DOHH2 (cell line): ENCODE results near the gene FAR2.

Experiments
- H3F3A ChIP-seq: fragments of 200-600 bp; sonication (generic), shearing (Covaris generic); 2 replicates; pipeline ENCODE4 v1.6.0; 2016; ENCODE audit warnings: antibody characterized with exemption, mild to moderate bottlenecking; ENCODE audit not compliant: control insufficient read depth, insufficient read depth
- H3K27ac ChIP-seq: fragments of 200-600 bp; sonication (generic); 2 replicates; pipeline ENCODE4 v1.5.1; 2014; ENCODE audit warnings: low read depth, mild to moderate bottlenecking, low read length, moderate library complexity
- H3K27me3 ChIP-seq: fragments of 200-600 bp; sonication (generic); 2 replicates; pipeline ENCODE4 v1.6.1; 2014; ENCODE audit warnings: mild to moderate bottlenecking, low read length, mixed read lengths; ENCODE audit not compliant: control insufficient read depth
- H3K36me3 ChIP-seq: fragments of 200-600 bp; sonication (generic); 2 replicates; pipeline ENCODE4 v1.6.1; 2014; ENCODE audit warnings: mild to moderate bottlenecking, low read length, moderate library complexity, mixed read lengths; ENCODE audit not compliant: control insufficient read depth
- H3K4me1 ChIP-seq: fragments of 200-600 bp; sonication (generic); 2 replicates; pipeline ENCODE4 v1.6.1; 2014; ENCODE audit warnings: mild to moderate bottlenecking, low read length, mixed read lengths; ENCODE audit not compliant: control insufficient read depth
- H3K4me2 ChIP-seq: fragments of 200-600 bp; sonication (generic); 2 replicates; pipeline ENCODE4 v1.6.0; 2014; ENCODE audit warnings: mild to moderate bottlenecking, low read length, moderate library complexity
- H3K4me3 ChIP-seq: fragments of 200-600 bp; sonication (generic); 2 replicates; pipeline ENCODE4 v1.5.1; 2014; ENCODE audit warnings: mild to moderate bottlenecking, low read length, mixed read lengths
- H3K79me2 ChIP-seq: fragments of 200-600 bp; sonication (generic); 2 replicates; pipeline ENCODE4 v1.6.1; 2014; ENCODE audit warnings: mild to moderate bottlenecking, low read length, mixed read lengths; ENCODE audit not compliant: control insufficient read depth
- H3K9me2 ChIP-seq: fragments of 200-600 bp; sonication (generic); replicated peaks from 2 replicates; pipeline ENCODE4 v1.6.1; 2014; ENCODE audit warnings: mild to moderate bottlenecking, low read length, mixed read lengths; ENCODE audit not compliant: control insufficient read depth
- H3K9me3 ChIP-seq: fragments of 200-600 bp; sonication (generic); 2 replicates; pipeline ENCODE4 v1.6.1; 2014; ENCODE audit warnings: antibody characterized with exemption, low read length, mixed read lengths; ENCODE audit not compliant: control insufficient read depth, insufficient read depth
- H4K20me1 ChIP-seq: fragments of 200-600 bp; sonication (generic); 2 replicates; pipeline ENCODE4 v1.6.0; 2014; ENCODE audit warnings: low read depth, mild to moderate bottlenecking, antibody characterized with exemption, low read length, moderate library complexity; ENCODE audit not compliant: control insufficient read depth, insufficient read depth
- EZH2phosphoT487 ChIP-seq: fragments of 200-600 bp; sonication (generic); IDR thresholded peaks from 2 replicates; pipeline ENCODE4 v1.6.1; 2017; ENCODE audit warnings: borderline replicate concordance, mild to moderate bottlenecking, antibody characterized with exemption, low read length, moderate library complexity, mixed read lengths
- TF ChIP-seq, protein P1 (sequence below): fragments of 200-600 bp; sonication (generic); IDR thresholded peaks from one replicate; pipeline ENCODE4 v1.5.1; 2014; ENCODE audit warnings: antibody characterized with exemption, mild to moderate bottlenecking, low read depth, low read length; ENCODE audit not compliant: poor library complexity, severe bottlenecking

The FAR2 gene

DNA sequence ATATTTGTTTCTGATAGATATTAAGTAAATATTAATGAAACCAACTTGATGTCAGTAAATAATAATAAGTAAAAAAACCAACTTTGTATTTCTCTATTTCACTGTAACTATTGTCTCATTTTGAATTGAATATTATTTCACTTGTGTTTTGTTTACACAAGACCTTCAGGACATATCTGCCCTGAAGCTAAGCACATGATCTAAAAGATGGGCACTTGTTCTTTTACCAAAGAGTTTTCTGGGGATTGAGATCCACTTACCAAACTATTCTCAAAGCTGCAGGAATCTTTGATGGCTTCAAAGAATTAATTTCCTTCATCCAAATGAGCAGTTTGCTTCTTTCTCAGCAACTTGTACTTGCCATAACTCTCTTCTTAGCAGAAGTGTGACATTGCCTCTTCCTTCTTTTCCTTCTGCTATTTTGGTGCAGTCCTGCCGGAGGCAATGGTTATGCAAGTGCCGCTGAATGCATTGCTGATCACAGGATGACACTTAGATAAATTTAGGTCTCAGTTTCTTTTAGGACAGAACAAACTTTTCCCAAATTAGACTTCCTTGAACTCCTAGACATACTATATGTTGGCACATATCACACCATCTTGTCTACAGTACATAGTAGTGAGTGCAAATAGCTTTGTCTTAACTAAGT lies 9.2 kb downstream of the FAR2 start:
- Histone ChIP-seq H3K4me2 (no peak overlapping the region), H3K9me2 (no peaks in the 10 kb centered on the region), H3K27ac (no peak overlapping the region), H4K20me1 (no peaks in the 10 kb centered on the region), H3K36me3 (no peaks in the 10 kb centered on the region), H3K79me2 (no peaks in the 10 kb centered on the region), H3K9me3 (no peaks in the 10 kb centered on the region), H3F3A (no peaks in the 10 kb centered on the region), H3K4me1 (no peaks in the 10 kb centered on the region), H3K27me3 (no peaks in the 10 kb centered on the region), H3K4me3 (no peak overlapping the region)
- TF ChIP-seq, protein P1, sequence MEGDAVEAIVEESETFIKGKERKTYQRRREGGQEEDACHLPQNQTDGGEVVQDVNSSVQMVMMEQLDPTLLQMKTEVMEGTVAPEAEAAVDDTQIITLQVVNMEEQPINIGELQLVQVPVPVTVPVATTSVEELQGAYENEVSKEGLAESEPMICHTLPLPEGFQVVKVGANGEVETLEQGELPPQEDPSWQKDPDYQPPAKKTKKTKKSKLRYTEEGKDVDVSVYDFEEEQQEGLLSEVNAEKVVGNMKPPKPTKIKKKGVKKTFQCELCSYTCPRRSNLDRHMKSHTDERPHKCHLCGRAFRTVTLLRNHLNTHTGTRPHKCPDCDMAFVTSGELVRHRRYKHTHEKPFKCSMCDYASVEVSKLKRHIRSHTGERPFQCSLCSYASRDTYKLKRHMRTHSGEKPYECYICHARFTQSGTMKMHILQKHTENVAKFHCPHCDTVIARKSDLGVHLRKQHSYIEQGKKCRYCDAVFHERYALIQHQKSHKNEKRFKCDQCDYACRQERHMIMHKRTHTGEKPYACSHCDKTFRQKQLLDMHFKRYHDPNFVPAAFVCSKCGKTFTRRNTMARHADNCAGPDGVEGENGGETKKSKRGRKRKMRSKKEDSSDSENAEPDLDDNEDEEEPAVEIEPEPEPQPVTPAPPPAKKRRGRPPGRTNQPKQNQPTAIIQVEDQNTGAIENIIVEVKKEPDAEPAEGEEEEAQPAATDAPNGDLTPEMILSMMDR, result no peak
- no peak for TF ChIP-seq EZH2phosphoT487

GRCh38 chr12:29159661-29160060 lies 10.6 kb downstream of the FAR2 start:
- Histone ChIP-seq H3K4me3 (no peak overlapping the region), H3K79me2 (no peaks in the 10 kb centered on the region), H3K9me2 (no peaks in the 10 kb centered on the region), H3K4me2 (no peak overlapping the region), H3K36me3 (no peaks in the 10 kb centered on the region), H4K20me1 (no peaks in the 10 kb centered on the region), H3K27me3 (no peaks in the 10 kb centered on the region), H3K4me1 (peaks cover 1% of the 10 kb centered on the region; the same call in 1 of the 2 replicates), H3K9me3 (no peaks in the 10 kb centered on the region), H3F3A (no peaks in the 10 kb centered on the region), H3K27ac (no peak overlapping the region)
- TF ChIP-seq, protein P1, result no peak
- no peak for TF ChIP-seq EZH2phosphoT487

DNA sequence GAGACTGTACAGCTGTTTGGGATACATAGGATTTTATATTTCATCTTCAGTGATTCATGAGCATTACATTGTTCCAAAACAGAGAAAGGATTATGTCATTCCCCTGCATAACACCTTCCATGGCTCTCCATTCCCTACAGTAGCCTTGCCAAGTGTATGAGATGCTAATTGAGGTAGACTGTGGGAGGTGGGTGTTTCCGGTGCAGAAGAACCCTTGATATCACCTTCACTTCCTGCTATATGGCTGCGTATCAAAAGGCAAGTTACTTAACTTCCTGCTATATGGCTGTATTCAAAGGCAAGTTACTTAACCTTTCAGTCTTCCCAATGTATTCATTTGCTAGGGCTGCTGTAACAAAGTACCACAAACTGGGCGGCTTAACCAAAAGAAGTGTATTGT lies 11.2 kb downstream of the FAR2 start:
- Histone ChIP-seq H3K9me2 (no peaks in the 10 kb centered on the region), H3F3A (no peaks in the 10 kb centered on the region), H3K4me3 (no peak overlapping the region), H3K4me2 (no peak overlapping the region), H3K79me2 (no peaks in the 10 kb centered on the region), H4K20me1 (no peaks in the 10 kb centered on the region), H3K27ac (no peak overlapping the region), H3K4me1 (peaks cover 6% of the 10 kb centered on the region; the same call in 1 of the 2 replicates), H3K27me3 (no peaks in the 10 kb centered on the region), H3K9me3 (no peaks in the 10 kb centered on the region), H3K36me3 (no peaks in the 10 kb centered on the region)
- TF ChIP-seq, protein P1, result no peak
- TF ChIP-seq EZH2phosphoT487, result no peak
